ENCODE measurements around the gene AKR1C4. TPM values are rescaled to one million over a fixed set of nuclear protein-coding genes. Genes with fewer than 3 reads are reported as not detected.
"Not testable (repeated sequence)": the region's sequence is repeated elsewhere in the genome, so short reads cannot be mapped to it uniquely, and the experiment has no call there.

Gene AKR1C4
- total and polyA plus RNA-seq, 12 donors, result 0.20 TPM; not detected in 11

GRCh38 chr10:5233324-5233723, 36.7 kb downstream of the AKR1C4 start:
- WGBS, 4 donors, result 34 to 70% (median 47%) methylated on average over 2 of the region's 2 CpGs
- no peak overlapping the region for H3K4me3 ChIP-seq
- intact Hi-C loops (cut with DNase I), result no loop called here
- no peak for DNase-seq
- H3K4me1 ChIP-seq (replicated peaks in 1 of 2), result no peaks in the 10 kb centered on the region
- TF ChIP-seq CTCF (IDR thresholded peaks at IDR 0.05) (no peak), POLR2A (IDR thresholded peaks at IDR 0.05) (no peak)
- H3K36me3 ChIP-seq (replicated peaks in 1 of 2), result no peaks in the 10 kb centered on the region
- H3K27ac ChIP-seq, result no peak overlapping the region
- H3K9me3 ChIP-seq (replicated peaks in 1 of 3), result no peaks in the 10 kb centered on the region
- H3K27me3 ChIP-seq, result no peaks in the 10 kb centered on the region

GRCh38 chr10:5234106-5234860, 37.6 kb downstream of the AKR1C4 start:
- intact Hi-C loops (cut with DNase I), result no loop called here
- Histone ChIP-seq H3K27ac (no peak overlapping the region), H3K4me3 (no peak overlapping the region), H3K36me3 (replicated peaks in 1 of 2) (no peaks in the 10 kb centered on the region), H3K4me1 (replicated peaks in 1 of 2) (no peaks in the 10 kb centered on the region), H3K9me3 (replicated peaks in 1 of 3) (no peaks in the 10 kb centered on the region), H3K27me3 (no peaks in the 10 kb centered on the region)
- peak in 5 of 7 donors; percentile 28 to 59 (median 47) for DNase-seq
- 52 to 74% (median 66%) methylated on average over 5 to 6 of the region's 6 CpGs for WGBS, 4 donors
- TF ChIP-seq POLR2A (IDR thresholded peaks at IDR 0.05) (no peak), CTCF (IDR thresholded peaks at IDR 0.05) (no peak)

GRCh38 chr10:5237541-5237940, 40.9 kb downstream of the AKR1C4 start:
- H3K9me3 ChIP-seq (replicated peaks in 1 of 3); H3K27ac ChIP-seq; H3K4me3 ChIP-seq; H3K27me3 ChIP-seq; H3K4me1 ChIP-seq (replicated peaks in 1 of 2); H3K36me3 ChIP-seq (replicated peaks in 1 of 2); intact Hi-C loops (cut with DNase I); DNase-seq: not testable (repeated sequence)
- WGBS, 4 donors, result 44 to 53% (median 47%) methylated on average over 2 of the region's 2 CpGs

GRCh38 chr10:5242585-5242984, 45.9 kb downstream of the AKR1C4 start:
- H3K4me1 ChIP-seq (replicated peaks in 1 of 2), result no peaks in the 10 kb centered on the region
- no peaks in the 10 kb centered on the region for H3K36me3 ChIP-seq (replicated peaks in 1 of 2)
- H3K9me3 ChIP-seq (replicated peaks in 1 of 3), result no peaks in the 10 kb centered on the region
- H3K27ac ChIP-seq, result no peak overlapping the region
- DNase-seq, result no peak
- TF ChIP-seq CTCF (IDR thresholded peaks at IDR 0.05), result no peak
- no peak for TF ChIP-seq POLR2A (IDR thresholded peaks at IDR 0.05)
- 67 to 95% (median 83%) methylated on average over 1 of the region's 1 CpG for WGBS, 4 donors
- H3K4me3 ChIP-seq, result no peak overlapping the region
- intact Hi-C loops (cut with DNase I), result no loop called here
- H3K27me3 ChIP-seq, result no peaks in the 10 kb centered on the region

GRCh38 chr10:5243521-5243987, 46.9 kb downstream of the AKR1C4 start:
- intact Hi-C loops (cut with DNase I), result no loop called here
- TF ChIP-seq POLR2A (IDR thresholded peaks at IDR 0.05) (no peak), CTCF (IDR thresholded peaks at IDR 0.05) (no peak)
- H3K4me1 ChIP-seq (replicated peaks in 1 of 2), result no peaks in the 10 kb centered on the region
- no peak for DNase-seq
- H3K36me3 ChIP-seq (replicated peaks in 1 of 2), result no peaks in the 10 kb centered on the region
- H3K4me3 ChIP-seq, result no peak overlapping the region
- 53 to 76% (median 66%) methylated on average over 1 of the region's 1 CpG for WGBS, 4 donors
- H3K27me3 ChIP-seq, result no peaks in the 10 kb centered on the region
- no peaks in the 10 kb centered on the region for H3K9me3 ChIP-seq (replicated peaks in 1 of 3)
- no peak overlapping the region for H3K27ac ChIP-seq

Measured in adrenal gland (tissue), 12 donors.